HEK293 (cell line): Measurements from ENCODE around the gene FTO.

ENCODE experiments used
- CTCF ChIA-PET: fragments of 350-600 bp; formaldehyde crosslinking; extraction: SDS; loops from one replicate; lab custom pipeline; 2021; ENCODE audit warnings: antibody characterized with exemption; lab: Yijun Ruan, JAX
- POLR2A ChIA-PET: fragments of 300-600 bp; formaldehyde crosslinking; extraction: SDS; loops from one replicate; lab custom pipeline; 2020; ENCODE audit warnings: antibody characterized with exemption, inconsistent platforms; lab: Yijun Ruan, JAX
- H3K27ac ChIP-seq: fragments of 200-500 bp; sonication (Bioruptor generic); 2 replicates; pipeline ENCODE4 v1.5.1; 2014; ENCODE audit warnings: low read depth, low read length, control low read depth, inconsistent platforms; ENCODE audit errors: extremely low read depth
- H3K36me3 ChIP-seq, 2 experiments: fragments of 200-500 bp in 1 of 2; sonication (Bioruptor generic) in 1 of 2; 1 replicate in 1 of 2; 2 replicates in 1 of 2; pipeline ENCODE4 v1.5.1; 2014 to 2017; ENCODE audit warnings: inconsistent platforms in 2 of 2, low read length in 2 of 2; ENCODE audit not compliant: control insufficient read depth in 2 of 2, insufficient read depth in 1 of 2
- H3K4me1 ChIP-seq: fragments of 200-500 bp; sonication (Bioruptor generic); 2 replicates; pipeline ENCODE4 v1.5.1; 2014; ENCODE audit warnings: mild to moderate bottlenecking, low read length, inconsistent platforms; ENCODE audit not compliant: control insufficient read depth, insufficient read depth
- H3K4me3 ChIP-seq: 2 replicates; pipeline ENCODE4 v1.5.1; 2011; ENCODE audit warnings: low read depth, mild to moderate bottlenecking, control low read depth, low read length, moderate library complexity
- H3K9me3 ChIP-seq: fragments of 200-500 bp; sonication (Bioruptor generic); 2 replicates; pipeline ENCODE4 v1.5.1; 2014; ENCODE audit warnings: low read depth, low read length, inconsistent platforms; ENCODE audit not compliant: control insufficient read depth, insufficient read depth
- EGR2 ChIP-seq: fragments of 450-650 bp; formaldehyde crosslinking; IDR thresholded peaks from 2 replicates; pipeline ENCODE4 v1.5.1; 2016; ENCODE audit warnings: low read depth, missing biosample characterization, missing genetic modification characterization
- GLI2 ChIP-seq: fragments of 450-650 bp; formaldehyde crosslinking; IDR thresholded peaks from 2 replicates; pipeline ENCODE4; 2017; ENCODE audit warnings: missing biosample characterization, missing genetic modification characterization, low read depth, borderline replicate concordance
- TCF7L2 ChIP-seq: IDR thresholded peaks from 2 replicates; pipeline ENCODE4 v1.6.1; 2011; ENCODE audit warnings: low read depth, mild to moderate bottlenecking, inconsistent platforms, low read length, moderate library complexity, borderline replicate concordance
- ZFP3 ChIP-seq: fragments of 450-650 bp; formaldehyde crosslinking; IDR thresholded peaks from 2 replicates; pipeline ENCODE4 v1.5.1; 2016; ENCODE audit warnings: low read depth, missing biosample characterization, missing genetic modification characterization
- ZFP69B ChIP-seq: fragments of 450-650 bp; formaldehyde crosslinking; IDR thresholded peaks from 2 replicates; pipeline ENCODE4 v1.5.1; 2016; ENCODE audit warnings: missing biosample characterization, missing genetic modification characterization
- ZNF10 ChIP-seq: fragments of 450-650 bp; formaldehyde crosslinking; IDR thresholded peaks from 2 replicates; pipeline ENCODE4 v1.5.1; 2017; ENCODE audit warnings: missing biosample characterization, missing genetic modification characterization
- ZNF140 ChIP-seq: fragments of 450-650 bp; formaldehyde crosslinking; IDR thresholded peaks from 2 replicates; pipeline ENCODE4 v1.5.1; 2016; ENCODE audit warnings: missing biosample characterization, missing genetic modification characterization
- ZNF157 ChIP-seq: fragments of 450-650 bp; formaldehyde crosslinking; IDR thresholded peaks from 2 replicates; pipeline ENCODE4 v1.5.1; 2016; ENCODE audit warnings: missing biosample characterization, missing genetic modification characterization
- ZNF24 ChIP-seq: fragments of 450-650 bp; formaldehyde crosslinking; IDR thresholded peaks from 2 replicates; pipeline ENCODE4 v1.5.1; 2016; ENCODE audit warnings: missing biosample characterization, missing genetic modification characterization
- ZNF292 ChIP-seq: fragments of 450-650 bp; formaldehyde crosslinking; IDR thresholded peaks from 2 replicates; pipeline ENCODE4 v1.5.1; 2016; ENCODE audit warnings: low read depth, missing biosample characterization, missing genetic modification characterization, borderline replicate concordance
- ZNF391 ChIP-seq: fragments of 450-650 bp; formaldehyde crosslinking; IDR thresholded peaks from 2 replicates; pipeline ENCODE4 v1.5.1; 2016; ENCODE audit warnings: low read depth, missing biosample characterization, missing genetic modification characterization, borderline replicate concordance
- ZNF394 ChIP-seq: fragments of 450-650 bp; formaldehyde crosslinking; IDR thresholded peaks from 2 replicates; pipeline ENCODE4 v1.5.1; 2016; ENCODE audit warnings: missing biosample characterization, missing genetic modification characterization, mild to moderate bottlenecking, moderate library complexity, borderline replicate concordance
- ZNF501 ChIP-seq: fragments of 450-650 bp; formaldehyde crosslinking; IDR thresholded peaks from 2 replicates; pipeline ENCODE4 v1.5.1; 2016; ENCODE audit warnings: missing biosample characterization, missing genetic modification characterization
- ZNF544 ChIP-seq: fragments of 450-650 bp; formaldehyde crosslinking; IDR thresholded peaks from 2 replicates; pipeline ENCODE4 v1.5.0; 2017; ENCODE audit warnings: missing biosample characterization, missing genetic modification characterization
- ZNF560 ChIP-seq: fragments of 450-650 bp; formaldehyde crosslinking; IDR thresholded peaks from 2 replicates; pipeline ENCODE4 v1.5.1; 2017; ENCODE audit warnings: missing biosample characterization, missing genetic modification characterization, borderline replicate concordance
- ZNF654 ChIP-seq: fragments of 450-650 bp; formaldehyde crosslinking; IDR thresholded peaks from 2 replicates; pipeline ENCODE4 v1.5.1; 2016; ENCODE audit warnings: low read depth, missing biosample characterization, missing genetic modification characterization
- ZNF785 ChIP-seq: fragments of 450-650 bp; formaldehyde crosslinking; IDR thresholded peaks from 2 replicates; pipeline ENCODE4 v1.5.1; 2016; ENCODE audit warnings: missing biosample characterization, missing genetic modification characterization
- ZNF843 ChIP-seq: fragments of 450-650 bp; formaldehyde crosslinking; IDR thresholded peaks from 2 replicates; pipeline ENCODE4 v1.5.1; 2016; ENCODE audit warnings: missing biosample characterization, missing genetic modification characterization
- ZSCAN30 ChIP-seq: fragments of 450-650 bp; IDR thresholded peaks from 2 replicates; pipeline ENCODE4 v1.5.1; 2018; ENCODE audit warnings: missing biosample characterization, mild to moderate bottlenecking, missing genetic modification characterization, moderate library complexity
- TF ChIP-seq, protein P1 (sequence below): fragments of 450-650 bp; formaldehyde crosslinking; IDR thresholded peaks from 2 replicates; pipeline ENCODE4 v1.5.1; 2017; ENCODE audit warnings: missing biosample characterization, missing genetic modification characterization
- TF ChIP-seq, protein P2 (sequence below): fragments of 450-650 bp; formaldehyde crosslinking; IDR thresholded peaks from 2 replicates; pipeline ENCODE4 v1.5.1; 2016; ENCODE audit warnings: missing biosample characterization, missing genetic modification characterization
- TF ChIP-seq, protein P3 (sequence below): fragments of 450-650 bp; formaldehyde crosslinking; IDR thresholded peaks from 2 replicates; pipeline ENCODE4 v1.5.1; 2017; ENCODE audit warnings: missing biosample characterization, missing genetic modification characterization
- TF ChIP-seq, protein P4 (sequence below): fragments of 450-650 bp; formaldehyde crosslinking; IDR thresholded peaks from 2 replicates; pipeline ENCODE4 v1.5.1; 2016; ENCODE audit warnings: missing biosample characterization, missing genetic modification characterization

The FTO gene

DNA sequence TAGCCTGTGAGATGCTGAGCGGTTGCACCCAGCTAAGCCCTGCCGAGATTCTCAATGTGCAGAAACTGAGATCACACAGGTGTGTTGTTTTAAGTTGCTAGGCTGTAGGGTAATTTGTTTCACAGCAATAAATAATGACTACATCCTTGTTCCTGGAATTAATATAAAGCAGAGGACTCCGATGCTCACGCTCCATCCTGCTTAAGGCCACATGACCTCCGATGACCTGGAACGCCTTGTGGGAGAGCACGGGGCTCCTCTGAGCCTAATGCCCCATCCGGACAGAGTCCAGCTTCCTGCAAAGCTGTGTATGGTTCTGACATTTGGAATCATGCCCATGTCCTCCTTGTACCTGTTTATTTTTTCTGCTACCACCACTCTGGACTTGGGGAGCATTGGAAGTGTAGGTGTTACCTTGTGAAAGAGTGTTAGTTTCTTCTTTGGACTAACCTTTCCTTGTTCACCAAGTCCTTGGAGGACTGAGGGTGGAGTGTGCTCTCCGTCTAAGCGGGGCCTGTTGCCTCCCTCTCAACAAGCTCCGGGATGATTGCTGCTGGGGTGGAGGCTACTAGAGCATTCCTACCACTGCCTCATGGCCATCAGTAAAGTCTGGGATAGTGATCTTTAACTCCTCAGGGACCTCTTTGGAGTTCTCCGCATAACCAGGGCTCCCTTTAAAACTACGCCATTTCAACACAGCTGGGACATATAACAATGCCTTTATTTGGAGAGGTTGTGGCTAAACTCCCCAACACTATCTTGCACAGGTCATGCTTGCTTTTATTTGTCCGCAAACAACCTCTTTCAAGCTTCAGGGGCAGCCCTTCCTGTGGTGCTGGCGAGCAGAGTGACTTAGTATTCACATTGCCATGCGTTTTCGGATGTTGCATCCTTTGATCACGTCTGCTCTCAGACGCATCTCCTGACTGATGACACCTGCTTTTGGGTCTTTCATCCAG lies 457.3 kb downstream of the FTO start:
- Histone ChIP-seq H3K27ac (no peak overlapping the region), H3K9me3 (no peaks in the 10 kb centered on the region), H3K4me1 (no peaks in the 10 kb centered on the region), H3K36me3 (no peaks in the 10 kb centered on the region), H3K4me3 (no peak overlapping the region)
- ChIA-PET POLR2A (no interaction called here), CTCF (interaction anchor here (0.6 kb wide), 1 partner anchor 863 kb away, joined by 4 read pairs; no protein-coding TSS in a partner anchor)
- TF ChIP-seq ZNF292 (tag by site-specific recombination): no peak
- no peak for TF ChIP-seq EGR2
- no peak for TF ChIP-seq ZNF157 (tag by site-specific recombination)
- TF ChIP-seq, protein P1, sequence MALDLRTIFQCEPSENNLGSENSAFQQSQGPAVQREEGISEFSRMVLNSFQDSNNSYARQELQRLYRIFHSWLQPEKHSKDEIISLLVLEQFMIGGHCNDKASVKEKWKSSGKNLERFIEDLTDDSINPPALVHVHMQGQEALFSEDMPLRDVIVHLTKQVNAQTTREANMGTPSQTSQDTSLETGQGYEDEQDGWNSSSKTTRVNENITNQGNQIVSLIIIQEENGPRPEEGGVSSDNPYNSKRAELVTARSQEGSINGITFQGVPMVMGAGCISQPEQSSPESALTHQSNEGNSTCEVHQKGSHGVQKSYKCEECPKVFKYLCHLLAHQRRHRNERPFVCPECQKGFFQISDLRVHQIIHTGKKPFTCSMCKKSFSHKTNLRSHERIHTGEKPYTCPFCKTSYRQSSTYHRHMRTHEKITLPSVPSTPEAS (tag by site-specific recombination): no peak
- TF ChIP-seq ZNF843 (tag by site-specific recombination): no peak
- no peak for TF ChIP-seq ZNF785 (tag by site-specific recombination)
- TF ChIP-seq ZNF10 (tag by site-specific recombination): no peak

DNA sequence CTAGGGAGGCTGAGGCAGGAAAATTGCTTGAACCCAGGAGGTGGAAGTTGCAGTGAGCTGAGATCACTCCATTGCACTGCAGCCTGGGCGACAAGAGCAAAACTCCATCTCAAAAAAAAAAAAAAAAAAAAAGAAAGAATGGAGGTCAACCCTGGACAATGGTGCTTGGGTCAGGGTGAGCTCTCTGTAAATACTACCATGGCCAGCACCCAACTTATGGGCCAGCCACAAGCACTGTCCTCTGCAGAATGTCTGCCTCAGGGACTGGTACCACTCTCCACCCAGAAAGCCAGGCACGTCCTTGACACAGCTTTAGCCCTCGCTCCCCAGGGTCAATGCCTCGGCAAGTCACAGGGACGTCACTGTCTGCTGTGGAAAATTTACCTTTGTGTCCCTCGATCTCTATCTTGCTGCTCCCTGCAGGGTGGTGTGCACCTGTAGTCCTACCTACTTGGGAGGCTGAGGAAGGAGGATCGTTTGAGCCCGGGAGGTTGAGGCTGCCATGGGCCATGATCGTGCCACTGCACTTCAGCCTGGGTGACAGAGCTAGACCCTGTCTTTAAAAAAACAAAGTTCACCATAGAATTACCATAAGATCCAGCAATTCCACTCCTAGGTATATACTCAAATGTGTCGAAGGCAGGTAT lies 459.4 kb downstream of the FTO start:
- Histone ChIP-seq H3K36me3 (no peaks in the 10 kb centered on the region), H3K4me1 (no peaks in the 10 kb centered on the region), H3K4me3 (no peak overlapping the region), H3K27ac (no peak overlapping the region), H3K9me3 (no peaks in the 10 kb centered on the region)
- TF ChIP-seq ZNF140 (tag by site-specific recombination) (peak; percentile 10; the same call in 1 of the 2 replicates), ZFP3 (no peak)
- TF ChIP-seq, protein P2, sequence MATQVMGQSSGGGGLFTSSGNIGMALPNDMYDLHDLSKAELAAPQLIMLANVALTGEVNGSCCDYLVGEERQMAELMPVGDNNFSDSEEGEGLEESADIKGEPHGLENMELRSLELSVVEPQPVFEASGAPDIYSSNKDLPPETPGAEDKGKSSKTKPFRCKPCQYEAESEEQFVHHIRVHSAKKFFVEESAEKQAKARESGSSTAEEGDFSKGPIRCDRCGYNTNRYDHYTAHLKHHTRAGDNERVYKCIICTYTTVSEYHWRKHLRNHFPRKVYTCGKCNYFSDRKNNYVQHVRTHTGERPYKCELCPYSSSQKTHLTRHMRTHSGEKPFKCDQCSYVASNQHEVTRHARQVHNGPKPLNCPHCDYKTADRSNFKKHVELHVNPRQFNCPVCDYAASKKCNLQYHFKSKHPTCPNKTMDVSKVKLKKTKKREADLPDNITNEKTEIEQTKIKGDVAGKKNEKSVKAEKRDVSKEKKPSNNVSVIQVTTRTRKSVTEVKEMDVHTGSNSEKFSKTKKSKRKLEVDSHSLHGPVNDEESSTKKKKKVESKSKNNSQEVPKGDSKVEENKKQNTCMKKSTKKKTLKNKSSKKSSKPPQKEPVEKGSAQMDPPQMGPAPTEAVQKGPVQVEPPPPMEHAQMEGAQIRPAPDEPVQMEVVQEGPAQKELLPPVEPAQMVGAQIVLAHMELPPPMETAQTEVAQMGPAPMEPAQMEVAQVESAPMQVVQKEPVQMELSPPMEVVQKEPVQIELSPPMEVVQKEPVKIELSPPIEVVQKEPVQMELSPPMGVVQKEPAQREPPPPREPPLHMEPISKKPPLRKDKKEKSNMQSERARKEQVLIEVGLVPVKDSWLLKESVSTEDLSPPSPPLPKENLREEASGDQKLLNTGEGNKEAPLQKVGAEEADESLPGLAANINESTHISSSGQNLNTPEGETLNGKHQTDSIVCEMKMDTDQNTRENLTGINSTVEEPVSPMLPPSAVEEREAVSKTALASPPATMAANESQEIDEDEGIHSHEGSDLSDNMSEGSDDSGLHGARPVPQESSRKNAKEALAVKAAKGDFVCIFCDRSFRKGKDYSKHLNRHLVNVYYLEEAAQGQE (tag by site-specific recombination): 0 out of 2 replicates have a peak, but pooled peaks have one; percentile 14
- CTCF ChIA-PET: interaction anchor here (0.6 to 0.7 kb wide), 2 partner anchors 68 to 794 kb away, joined by 4 to 5 read pairs; no protein-coding TSS in a partner anchor
- POLR2A ChIA-PET: no interaction called here

DNA sequence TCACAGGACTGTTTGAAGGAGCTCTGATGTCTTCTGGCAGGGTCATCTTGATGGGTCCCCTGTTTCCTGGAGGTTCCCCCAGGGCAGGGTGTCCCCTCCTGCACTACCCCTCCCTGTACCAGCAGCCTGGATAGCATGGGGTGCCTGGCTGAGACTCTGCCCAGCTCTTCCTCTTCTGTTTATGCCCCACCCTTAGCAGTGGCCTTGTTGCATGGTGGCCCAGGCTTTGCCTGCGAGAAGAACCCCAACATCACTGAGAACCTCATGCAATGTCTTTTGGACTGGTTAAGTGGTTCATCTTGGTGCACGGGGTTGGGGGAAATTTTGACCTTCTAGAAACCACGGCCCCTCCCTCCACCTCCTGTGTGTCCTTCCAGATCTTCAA lies 460.8 kb downstream of the FTO start:
- no peak overlapping the region for H3K4me3 ChIP-seq
- CTCF ChIA-PET: no interaction called here
- TF ChIP-seq ZNF544 (tag by site-specific recombination) (no peak), ZNF24 (tag by site-specific recombination) (no peak), GLI2 (no peak), ZNF560 (tag by site-specific recombination) (no peak), ZSCAN30 (no peak), ZNF654 (tag by site-specific recombination) (no peak), ZFP69B (tag by site-specific recombination) (no peak), TCF7L2 (no peak), ZNF501 (no peak), ZNF391 (no peak), ZNF394 (no peak)
- TF ChIP-seq, protein P3, sequence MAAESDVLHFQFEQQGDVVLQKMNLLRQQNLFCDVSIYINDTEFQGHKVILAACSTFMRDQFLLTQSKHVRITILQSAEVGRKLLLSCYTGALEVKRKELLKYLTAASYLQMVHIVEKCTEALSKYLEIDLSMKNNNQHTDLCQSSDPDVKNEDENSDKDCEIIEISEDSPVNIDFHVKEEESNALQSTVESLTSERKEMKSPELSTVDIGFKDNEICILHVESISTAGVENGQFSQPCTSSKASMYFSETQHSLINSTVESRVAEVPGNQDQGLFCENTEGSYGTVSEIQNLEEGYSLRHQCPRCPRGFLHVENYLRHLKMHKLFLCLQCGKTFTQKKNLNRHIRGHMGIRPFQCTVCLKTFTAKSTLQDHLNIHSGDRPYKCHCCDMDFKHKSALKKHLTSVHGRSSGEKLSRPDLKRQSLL (tag by site-specific recombination): no peak
- TF ChIP-seq, protein P4, sequence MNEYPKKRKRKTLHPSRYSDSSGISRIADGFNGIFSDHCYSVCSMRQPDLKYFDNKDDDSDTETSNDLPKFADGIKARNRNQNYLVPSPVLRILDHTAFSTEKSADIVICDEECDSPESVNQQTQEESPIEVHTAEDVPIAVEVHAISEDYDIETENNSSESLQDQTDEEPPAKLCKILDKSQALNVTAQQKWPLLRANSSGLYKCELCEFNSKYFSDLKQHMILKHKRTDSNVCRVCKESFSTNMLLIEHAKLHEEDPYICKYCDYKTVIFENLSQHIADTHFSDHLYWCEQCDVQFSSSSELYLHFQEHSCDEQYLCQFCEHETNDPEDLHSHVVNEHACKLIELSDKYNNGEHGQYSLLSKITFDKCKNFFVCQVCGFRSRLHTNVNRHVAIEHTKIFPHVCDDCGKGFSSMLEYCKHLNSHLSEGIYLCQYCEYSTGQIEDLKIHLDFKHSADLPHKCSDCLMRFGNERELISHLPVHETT: no peak

More for the DNA sequence above, 460.8 kb downstream of the FTO start:
- H3K4me1 ChIP-seq: no peaks in the 10 kb centered on the region
- POLR2A ChIA-PET: no interaction called here
- no peaks in the 10 kb centered on the region for H3K9me3 ChIP-seq
- H3K36me3 ChIP-seq: no peaks in the 10 kb centered on the region
- H3K27ac ChIP-seq: no peak overlapping the region
